ENCODE measurements around the gene CFAP141. TPM values are rescaled to one million over a fixed set of nuclear protein-coding genes. Genes with fewer than 3 reads are reported as not detected.

Gene CFAP141
- polyA plus RNA-seq, 1 donor (not counting 4 experiments of a cell fraction or from before 2014, with no cell fraction given) = not detected

DNA sequence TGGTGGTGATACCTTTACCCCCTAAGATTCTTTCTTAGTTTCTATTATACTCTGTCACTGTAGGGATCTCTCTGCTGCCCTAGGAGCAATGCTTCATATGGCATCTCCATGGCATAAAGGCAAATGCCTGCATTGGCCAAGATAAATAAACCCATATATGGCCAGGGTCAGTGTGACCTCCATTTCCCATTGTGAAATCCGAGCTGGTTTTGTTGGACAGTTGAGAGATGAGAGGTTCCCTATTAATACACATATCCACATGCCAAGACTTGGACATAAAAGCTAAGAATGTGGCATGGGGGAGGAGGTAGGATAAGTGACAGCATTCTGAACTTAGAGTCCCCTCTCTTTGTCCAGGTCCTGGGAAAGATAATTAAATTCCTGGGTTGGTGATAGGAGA is 15.6 kb downstream of the CFAP141 start:
- peaks cover 10% of the 10 kb centered on the region for H3K4me1 ChIP-seq (ENCODE audit: control insufficient read depth, extremely low read depth, insufficient read depth, low read length)
- dilution Hi-C loops (cut with MboI; ENCODE audit: extremely low pct_ligation_motif_present, low sequenced_read_pairs) = no loop called here
- no peaks in the 10 kb centered on the region for H3K27me3 ChIP-seq (ENCODE audit: control insufficient read depth, extremely low read depth, insufficient read depth, low read length)
- no peaks in the 10 kb centered on the region for H3K9me3 ChIP-seq (ENCODE audit: control insufficient read depth, low read depth, low read length)
- DNase-seq (ENCODE audit: low read depth, low spot score) (no peak), FAIRE-seq (no peak)
- H3K9ac ChIP-seq (ENCODE audit: control insufficient read depth, extremely low read depth, insufficient read depth, low read length) = no peak overlapping the region
- H3K36me3 ChIP-seq (ENCODE audit: control insufficient read depth in 2 of 2, extremely low read depth in 1 of 2, insufficient read depth in 2 of 2, low read length in 2 of 2) = no peaks in the 10 kb centered on the region
- no peak overlapping the region for H2AFZ ChIP-seq (ENCODE audit: control insufficient read depth, low read length)
- H3K27ac ChIP-seq (ENCODE audit: control insufficient read depth, insufficient read depth, low read length) = no peak overlapping the region
- H3K4me2 ChIP-seq (ENCODE audit: control insufficient read depth, extremely low read depth, insufficient read depth, low read depth, low read length) = no peak overlapping the region
- no peaks in the 10 kb centered on the region for H3K79me2 ChIP-seq (ENCODE audit: control insufficient read depth, insufficient read depth, low read length)
- TF ChIP-seq, protein P1, sequence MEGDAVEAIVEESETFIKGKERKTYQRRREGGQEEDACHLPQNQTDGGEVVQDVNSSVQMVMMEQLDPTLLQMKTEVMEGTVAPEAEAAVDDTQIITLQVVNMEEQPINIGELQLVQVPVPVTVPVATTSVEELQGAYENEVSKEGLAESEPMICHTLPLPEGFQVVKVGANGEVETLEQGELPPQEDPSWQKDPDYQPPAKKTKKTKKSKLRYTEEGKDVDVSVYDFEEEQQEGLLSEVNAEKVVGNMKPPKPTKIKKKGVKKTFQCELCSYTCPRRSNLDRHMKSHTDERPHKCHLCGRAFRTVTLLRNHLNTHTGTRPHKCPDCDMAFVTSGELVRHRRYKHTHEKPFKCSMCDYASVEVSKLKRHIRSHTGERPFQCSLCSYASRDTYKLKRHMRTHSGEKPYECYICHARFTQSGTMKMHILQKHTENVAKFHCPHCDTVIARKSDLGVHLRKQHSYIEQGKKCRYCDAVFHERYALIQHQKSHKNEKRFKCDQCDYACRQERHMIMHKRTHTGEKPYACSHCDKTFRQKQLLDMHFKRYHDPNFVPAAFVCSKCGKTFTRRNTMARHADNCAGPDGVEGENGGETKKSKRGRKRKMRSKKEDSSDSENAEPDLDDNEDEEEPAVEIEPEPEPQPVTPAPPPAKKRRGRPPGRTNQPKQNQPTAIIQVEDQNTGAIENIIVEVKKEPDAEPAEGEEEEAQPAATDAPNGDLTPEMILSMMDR (optimal IDR thresholded peaks at IDR 0.05 in 1 of 3, IDR thresholded peaks at IDR 0.05 in 1 of 3, conservative IDR thresholded peaks at IDR 0.05 in 1 of 3; ENCODE audit: extremely low read depth in 1 of 3, insufficient read depth in 2 of 3, low read length in 3 of 3) = no peak
- TF ChIP-seq EZH2 (IDR thresholded peaks at IDR 0.05; ENCODE audit: low read length) = no peak
- no peaks in the 10 kb centered on the region for H3K9me1 ChIP-seq (ENCODE audit: control insufficient read depth, extremely low read depth, insufficient read depth, low read length)
- H4K20me1 ChIP-seq (ENCODE audit: control insufficient read depth, extremely low read depth, insufficient read depth, low read length) = no peaks in the 10 kb centered on the region
- H3K4me3 ChIP-seq (ENCODE audit: control insufficient read depth in 2 of 3, extremely low read depth in 1 of 3, insufficient read depth in 2 of 3, low read depth in 1 of 3, low read length in 3 of 3) = no peak overlapping the region

DNA sequence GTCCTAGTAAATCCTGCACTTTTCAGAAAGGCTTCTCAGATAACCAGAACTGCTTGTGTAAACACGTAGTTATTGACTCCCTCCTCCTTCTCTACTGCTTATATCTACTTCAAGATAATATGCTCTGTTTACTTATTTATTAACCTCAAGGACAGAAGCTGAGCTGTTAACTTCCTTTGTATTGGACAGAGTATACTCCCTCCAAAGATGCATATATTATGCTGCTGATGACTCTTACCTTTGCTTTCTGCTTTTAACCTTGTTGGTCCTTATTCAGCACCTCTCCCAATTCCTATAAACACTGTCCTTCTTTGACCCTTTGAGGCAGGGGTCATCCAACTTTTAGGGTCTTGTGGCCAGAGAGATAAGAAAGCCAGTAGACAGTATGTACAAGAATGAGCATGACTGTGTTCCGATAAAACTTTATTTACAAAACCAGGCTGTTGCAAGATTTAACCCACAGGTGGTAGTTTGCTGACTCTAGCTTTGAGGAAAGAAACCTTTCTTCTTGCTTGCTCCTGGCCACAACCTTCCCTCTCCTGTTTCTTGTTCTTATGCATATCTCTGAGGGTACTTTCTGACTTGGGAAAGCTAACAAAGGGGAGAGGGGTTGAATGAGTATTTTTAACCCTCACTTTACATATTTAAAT is 19.2 kb downstream of the CFAP141 start:
- no peak for TF ChIP-seq EZH2 (IDR thresholded peaks at IDR 0.05; ENCODE audit: low read length)
- TF ChIP-seq, protein P1 (optimal IDR thresholded peaks at IDR 0.05 in 1 of 3, IDR thresholded peaks at IDR 0.05 in 1 of 3, conservative IDR thresholded peaks at IDR 0.05 in 1 of 3; ENCODE audit: extremely low read depth in 1 of 3, insufficient read depth in 2 of 3, low read length in 3 of 3) = no peak
- Histone ChIP-seq H4K20me1 (ENCODE audit: control insufficient read depth, extremely low read depth, insufficient read depth, low read length) (peaks cover 4% of the 10 kb centered on the region), H3K9ac (ENCODE audit: control insufficient read depth, extremely low read depth, insufficient read depth, low read length) (no peak overlapping the region), H3K79me2 (ENCODE audit: control insufficient read depth, insufficient read depth, low read length) (peaks cover 11% of the 10 kb centered on the region), H3K4me3 (ENCODE audit: control insufficient read depth in 2 of 3, extremely low read depth in 1 of 3, insufficient read depth in 2 of 3, low read depth in 1 of 3, low read length in 3 of 3) (no peak overlapping the region), H3K4me2 (ENCODE audit: control insufficient read depth, extremely low read depth, insufficient read depth, low read depth, low read length) (no peak overlapping the region), H3K27me3 (ENCODE audit: control insufficient read depth, extremely low read depth, insufficient read depth, low read length) (no peaks in the 10 kb centered on the region), H3K27ac (ENCODE audit: control insufficient read depth, insufficient read depth, low read length) (no peak overlapping the region), H3K4me1 (ENCODE audit: control insufficient read depth, extremely low read depth, insufficient read depth, low read length) (peaks cover 6% of the 10 kb centered on the region), H3K9me1 (ENCODE audit: control insufficient read depth, extremely low read depth, insufficient read depth, low read length) (no peaks in the 10 kb centered on the region), H2AFZ (ENCODE audit: control insufficient read depth, low read length) (no peak overlapping the region), H3K9me3 (ENCODE audit: control insufficient read depth, low read depth, low read length) (no peaks in the 10 kb centered on the region), H3K36me3 (ENCODE audit: control insufficient read depth in 2 of 2, extremely low read depth in 1 of 2, insufficient read depth in 2 of 2, low read length in 2 of 2) (no peaks in the 10 kb centered on the region)
- dilution Hi-C loops (cut with MboI; ENCODE audit: extremely low pct_ligation_motif_present, low sequenced_read_pairs) = no loop called here
- FAIRE-seq (no peak), DNase-seq (ENCODE audit: low read depth, low spot score) (no peak)

All from keratinocyte (primary cell).